ENCODE data around the gene AK2.
"Not testable (repeated sequence)": the region's sequence is repeated elsewhere in the genome, so short reads cannot be mapped to it uniquely, and the experiment has no call there.

The AK2 gene

GRCh38 chr1:32975055-32975454 is 61.6 kb downstream of the AK2 start:
- not testable (repeated sequence) for DNase-seq (ENCODE audit: low read depth in 2 of 2)

- not testable (repeated sequence) for DNase-seq (ENCODE audit: low read depth in 2 of 2)
Observed at GRCh38 chr1:32973458-32973857, 63.2 kb downstream of the AK2 start.

- no peak for DNase-seq (ENCODE audit: low read depth in 2 of 2)
Observed at GRCh38 chr1:32972814-32973428, 63.8 kb downstream of the AK2 start.

- no peak for DNase-seq (ENCODE audit: low read depth in 2 of 2)
Observed at GRCh38 chr1:32971576-32971975, 65.1 kb downstream of the AK2 start.

GRCh38 chr1:32971156-32971555 is 65.5 kb downstream of the AK2 start:
- DNase-seq (ENCODE audit: low read depth in 2 of 2), result no peak

- DNase-seq (ENCODE audit: low read depth in 2 of 2), result no peak
Observed at GRCh38 chr1:32969566-32969965, 67.1 kb downstream of the AK2 start.

- no peak for DNase-seq (ENCODE audit: low read depth in 2 of 2)
Observed at GRCh38 chr1:32967888-32968568, 68.7 kb downstream of the AK2 start.

- no peak for DNase-seq (ENCODE audit: low read depth in 2 of 2)
Observed at GRCh38 chr1:32966900-32967299, 69.8 kb downstream of the AK2 start.

- no peak for DNase-seq (ENCODE audit: low read depth in 2 of 2)
Observed at GRCh38 chr1:32965251-32965747, 71.4 kb downstream of the AK2 start.

GRCh38 chr1:32964461-32965250 is 72.0 kb downstream of the AK2 start, which contains the start of gene RNF19B:
Gene RNF19B, minus strand, starts transcription at chr1:32964809. Its CDS starts 124 bp downstream, at chr1:32964685.
- DNase-seq (ENCODE audit: low read depth in 2 of 2), result peak; percentile 87 to 89

- peak; percentile 24 to 30 for DNase-seq (ENCODE audit: low read depth in 2 of 2)
Observed at GRCh38 chr1:32963746-32964460, 72.8 kb downstream of the AK2 start.

GRCh38 chr1:32962248-32962896 is 74.3 kb downstream of the AK2 start:
- DNase-seq (ENCODE audit: low read depth in 2 of 2), result no peak

- DNase-seq (ENCODE audit: low read depth in 2 of 2), result no peak
Observed at GRCh38 chr1:32960819-32961355, 75.8 kb downstream of the AK2 start.

GRCh38 chr1:32960342-32960741 is 76.3 kb downstream of the AK2 start:
- DNase-seq (ENCODE audit: low read depth in 2 of 2), result no peak

GRCh38 chr1:32958827-32959226 is 77.9 kb downstream of the AK2 start:
- DNase-seq (ENCODE audit: low read depth in 2 of 2), result no peak
